Retinal pigment epithelial cell (primary cell): ENCODE data around the gene GIMAP8.

Experiments used
- DNase-seq: peaks from one replicate; pipeline ENCODE4 v3.0.0-alpha.2; 2010; ENCODE audit warnings: low read depth
- H3K4me3 ChIP-seq: 2 replicates; pipeline ENCODE4 v1.5.1; 2011; ENCODE audit warnings: mild to moderate bottlenecking, low read length, control low read depth, moderate library complexity
- TF ChIP-seq, protein P1 (sequence below): conservative IDR thresholded peaks from 2 replicates; pipeline ENCODE4 v1.5.1; 2011; ENCODE audit warnings: low read depth, low read length, control low read depth, inconsistent platforms

Gene GIMAP8

DNA sequence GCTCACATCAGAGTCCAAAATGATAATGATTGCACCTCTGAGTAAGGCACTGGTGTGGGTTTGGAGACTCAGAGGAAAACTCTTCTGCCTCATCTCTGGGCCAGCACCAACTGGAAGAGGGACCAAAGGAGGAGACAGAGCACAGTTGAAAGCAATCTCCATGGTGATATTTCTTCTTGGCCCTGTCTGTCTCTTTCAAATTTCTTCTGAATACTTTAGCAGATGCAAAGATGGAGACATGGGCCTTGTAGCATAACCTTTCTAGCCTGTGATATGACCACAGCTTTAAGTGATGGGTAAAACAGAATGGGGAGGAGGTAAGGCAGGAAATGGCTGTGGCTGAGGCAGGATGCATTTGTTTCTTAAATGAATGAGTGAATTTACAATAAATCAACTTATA is 52.1 kb downstream of the GIMAP8 start:
- TF ChIP-seq, protein P1, sequence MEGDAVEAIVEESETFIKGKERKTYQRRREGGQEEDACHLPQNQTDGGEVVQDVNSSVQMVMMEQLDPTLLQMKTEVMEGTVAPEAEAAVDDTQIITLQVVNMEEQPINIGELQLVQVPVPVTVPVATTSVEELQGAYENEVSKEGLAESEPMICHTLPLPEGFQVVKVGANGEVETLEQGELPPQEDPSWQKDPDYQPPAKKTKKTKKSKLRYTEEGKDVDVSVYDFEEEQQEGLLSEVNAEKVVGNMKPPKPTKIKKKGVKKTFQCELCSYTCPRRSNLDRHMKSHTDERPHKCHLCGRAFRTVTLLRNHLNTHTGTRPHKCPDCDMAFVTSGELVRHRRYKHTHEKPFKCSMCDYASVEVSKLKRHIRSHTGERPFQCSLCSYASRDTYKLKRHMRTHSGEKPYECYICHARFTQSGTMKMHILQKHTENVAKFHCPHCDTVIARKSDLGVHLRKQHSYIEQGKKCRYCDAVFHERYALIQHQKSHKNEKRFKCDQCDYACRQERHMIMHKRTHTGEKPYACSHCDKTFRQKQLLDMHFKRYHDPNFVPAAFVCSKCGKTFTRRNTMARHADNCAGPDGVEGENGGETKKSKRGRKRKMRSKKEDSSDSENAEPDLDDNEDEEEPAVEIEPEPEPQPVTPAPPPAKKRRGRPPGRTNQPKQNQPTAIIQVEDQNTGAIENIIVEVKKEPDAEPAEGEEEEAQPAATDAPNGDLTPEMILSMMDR = no peak
- no peak for DNase-seq
- H3K4me3 ChIP-seq = no peak overlapping the region

DNA sequence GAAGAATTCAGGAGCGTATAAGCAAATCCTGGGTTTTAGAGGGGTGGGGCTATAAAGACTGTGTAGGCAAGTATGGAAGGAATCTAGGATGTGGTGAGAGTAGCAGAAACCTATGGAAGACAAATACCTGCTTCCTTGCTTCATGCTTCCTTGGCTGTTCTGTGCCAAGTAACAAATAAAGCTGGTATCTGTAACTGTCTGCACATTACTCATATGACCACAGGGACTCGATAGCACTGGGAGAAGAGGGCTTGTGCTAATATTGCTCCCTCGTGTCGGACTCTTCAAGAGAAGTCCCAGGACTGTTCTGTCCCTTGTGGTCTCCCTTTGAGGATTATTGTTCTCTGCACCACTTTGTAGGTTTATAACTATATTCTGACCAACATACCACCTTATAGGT is 52.7 kb downstream of the GIMAP8 start:
- H3K4me3 ChIP-seq = no peak overlapping the region
- no peak for DNase-seq
- TF ChIP-seq, protein P1 = no peak

DNA sequence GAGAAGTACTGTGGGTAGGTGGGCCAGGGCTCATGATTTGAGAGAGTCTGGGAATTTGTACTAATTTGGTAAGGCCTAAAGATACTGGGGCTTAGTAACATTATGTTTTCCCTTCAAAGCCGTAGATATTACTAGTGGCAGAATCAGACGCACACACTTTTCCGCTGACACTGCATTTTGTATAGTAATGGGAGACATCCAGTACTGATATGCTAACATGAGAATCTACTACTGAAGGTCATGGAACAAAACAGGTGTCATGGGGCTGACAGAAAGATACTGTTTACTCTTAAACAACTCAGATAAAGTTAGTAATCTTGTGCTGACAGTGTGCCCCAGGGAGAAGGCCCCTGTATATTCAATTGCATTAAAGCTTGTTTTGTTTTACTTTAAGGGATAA is 53.2 kb downstream of the GIMAP8 start:
- H3K4me3 ChIP-seq = no peak overlapping the region
- TF ChIP-seq, protein P1 = no peak
- no peak for DNase-seq

DNA sequence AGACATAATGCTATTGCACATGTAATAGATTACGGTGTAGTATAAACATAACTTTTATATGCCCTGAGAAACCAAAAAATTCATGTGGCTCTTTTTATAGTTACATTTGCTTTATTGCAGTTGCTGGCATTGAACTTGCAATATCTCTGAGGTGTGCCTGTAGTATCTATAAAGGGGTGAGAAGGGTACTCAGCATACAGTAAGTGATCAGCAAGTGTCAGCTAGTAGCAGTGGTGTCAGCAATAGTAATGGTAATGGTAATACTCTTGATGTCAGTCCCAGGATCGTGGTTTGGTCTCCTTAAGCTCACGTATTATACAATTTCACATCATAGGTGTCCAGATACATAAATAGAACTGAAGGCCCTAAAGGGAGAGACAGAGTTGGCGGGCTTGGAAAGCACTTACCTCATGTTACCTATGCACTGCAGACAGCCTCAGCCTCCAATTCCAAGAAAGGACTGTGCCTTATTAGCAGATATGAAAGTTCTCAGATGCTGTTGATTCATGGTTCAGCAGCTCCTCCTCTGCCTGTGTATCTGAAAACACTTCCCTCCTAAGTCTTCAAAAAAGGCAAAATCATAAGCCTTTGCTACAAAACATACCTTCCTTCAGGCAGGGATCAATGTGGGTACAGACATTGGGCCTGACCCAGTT is 57.6 kb downstream of the GIMAP8 start:
- no peak overlapping the region for H3K4me3 ChIP-seq
- no peak for DNase-seq
- TF ChIP-seq, protein P1 = no peak

DNA sequence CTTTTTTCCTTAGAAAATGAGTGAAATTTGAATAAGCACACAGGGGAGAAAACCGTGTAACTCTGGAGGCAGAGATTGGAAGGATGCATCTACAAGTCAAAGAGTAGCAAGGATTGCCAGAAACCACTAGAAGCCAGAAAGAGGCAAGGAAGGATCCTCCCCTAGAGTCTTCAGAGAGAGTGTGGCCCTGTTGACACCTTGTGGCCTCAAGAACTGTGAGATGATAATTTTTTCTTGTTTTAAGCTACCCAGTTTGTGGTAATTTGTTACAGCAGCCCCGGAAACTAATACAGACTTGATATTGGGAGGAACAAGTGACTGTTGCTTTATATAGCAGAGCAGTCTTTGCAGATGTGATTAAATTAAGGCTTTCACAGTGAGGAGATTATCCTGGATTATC is 60.6 kb downstream of the GIMAP8 start:
- H3K4me3 ChIP-seq = no peak overlapping the region
- no peak for DNase-seq
- TF ChIP-seq, protein P1 = no peak

DNA sequence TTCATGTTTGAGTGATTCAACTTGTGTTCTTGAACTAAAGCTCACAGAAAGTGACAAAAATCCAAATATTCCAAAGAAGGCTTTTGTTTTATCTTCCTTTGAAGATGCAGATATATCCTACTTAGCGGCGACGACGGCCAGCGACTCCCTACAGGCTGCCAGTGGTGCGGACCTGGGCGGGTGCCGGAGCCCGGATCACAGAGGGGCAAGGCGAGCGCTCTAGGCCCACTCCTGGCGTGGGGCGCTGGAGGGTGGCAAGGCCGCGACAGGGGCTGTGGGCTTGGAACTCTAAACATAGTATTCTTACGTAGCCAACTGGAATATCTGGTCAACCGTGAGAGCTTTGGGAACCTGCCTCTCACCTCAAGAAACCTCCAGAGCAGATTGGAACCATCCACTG is 63.3 kb downstream of the GIMAP8 start:
- TF ChIP-seq, protein P1 = no peak
- H3K4me3 ChIP-seq = no peak overlapping the region
- DNase-seq = no peak

DNA sequence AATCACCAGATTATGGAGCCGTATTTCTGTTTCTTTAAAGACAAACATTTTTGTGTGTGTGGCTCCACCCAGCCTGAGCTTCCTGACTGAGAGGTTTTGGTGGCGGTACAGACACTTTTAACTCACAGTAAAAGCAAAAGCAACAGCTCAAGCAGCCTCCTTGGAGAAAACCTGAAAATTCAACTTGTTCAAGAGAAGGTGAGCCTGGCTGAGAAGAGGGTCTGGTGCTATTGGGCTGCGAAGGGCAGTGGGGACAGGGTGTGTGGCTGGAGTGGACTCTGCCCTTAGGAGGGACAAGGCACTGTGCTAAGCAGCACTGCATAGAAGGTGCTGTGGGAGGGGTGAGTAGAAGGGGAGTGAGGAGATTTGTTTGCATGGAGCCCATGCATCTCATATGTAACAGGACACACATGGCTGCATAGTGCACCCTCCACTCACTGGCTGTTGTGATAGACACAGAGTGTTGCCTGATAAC is 64.4 kb downstream of the GIMAP8 start, which contains the start of gene GIMAP7:
Gene GIMAP7 (plus strand): TSS at position 125 of the 475 bp plus-strand sequence. CDS start 5,103 bp downstream, outside the sequence.
- H3K4me3 ChIP-seq = no peak within 1 kb of the TSS
- TF ChIP-seq, protein P1 = no peak
- no peak for DNase-seq
